NCI-H187 (cell line): ENCODE data around the gene IQGAP2.
"Not testable (repeated sequence)": the region's sequence is repeated elsewhere in the genome, so short reads cannot be mapped to it uniquely, and the experiment has no call there.

Source experiments
- DNase-seq, 2 experiments: peaks; one replicate each; lab custom pipeline; 2025; lab: John Stamatoyannopoulos, UW

The IQGAP2 gene

DNA sequence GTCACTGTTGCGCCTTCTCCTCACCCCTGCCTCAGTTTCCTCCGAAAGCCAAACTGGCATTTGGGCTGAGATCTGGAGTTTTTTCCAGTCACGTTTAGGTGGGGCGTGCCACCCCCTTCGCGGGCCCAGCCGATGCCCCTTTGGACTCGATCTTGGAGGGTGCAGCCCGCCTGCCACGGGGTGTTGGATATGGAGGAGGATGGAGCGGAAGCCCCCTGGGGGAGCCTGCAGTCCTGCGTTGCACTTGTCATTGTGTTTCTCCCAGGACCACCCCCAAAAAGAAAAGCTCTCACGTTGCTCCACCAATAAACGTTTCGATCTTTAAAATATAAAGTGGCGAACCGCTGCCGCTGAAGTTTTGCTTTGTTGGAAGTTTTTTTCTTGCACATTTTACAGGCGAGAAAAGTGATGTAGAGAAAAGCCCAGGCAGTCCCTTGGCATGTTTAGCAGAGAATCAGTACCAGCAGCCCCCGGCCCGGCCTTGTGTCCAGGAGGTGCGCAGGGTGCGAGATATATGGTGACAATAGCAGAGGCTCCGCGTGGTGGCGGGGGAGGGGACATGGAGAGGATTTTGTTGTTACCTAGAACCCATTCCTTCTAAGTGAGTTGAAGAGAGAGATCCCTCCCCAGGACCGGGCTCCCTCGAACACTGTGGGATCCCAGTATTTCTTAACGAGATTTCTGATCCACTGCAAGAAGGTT lies 313.5 kb downstream of the IQGAP2 start:
- no peak for DNase-seq

DNA sequence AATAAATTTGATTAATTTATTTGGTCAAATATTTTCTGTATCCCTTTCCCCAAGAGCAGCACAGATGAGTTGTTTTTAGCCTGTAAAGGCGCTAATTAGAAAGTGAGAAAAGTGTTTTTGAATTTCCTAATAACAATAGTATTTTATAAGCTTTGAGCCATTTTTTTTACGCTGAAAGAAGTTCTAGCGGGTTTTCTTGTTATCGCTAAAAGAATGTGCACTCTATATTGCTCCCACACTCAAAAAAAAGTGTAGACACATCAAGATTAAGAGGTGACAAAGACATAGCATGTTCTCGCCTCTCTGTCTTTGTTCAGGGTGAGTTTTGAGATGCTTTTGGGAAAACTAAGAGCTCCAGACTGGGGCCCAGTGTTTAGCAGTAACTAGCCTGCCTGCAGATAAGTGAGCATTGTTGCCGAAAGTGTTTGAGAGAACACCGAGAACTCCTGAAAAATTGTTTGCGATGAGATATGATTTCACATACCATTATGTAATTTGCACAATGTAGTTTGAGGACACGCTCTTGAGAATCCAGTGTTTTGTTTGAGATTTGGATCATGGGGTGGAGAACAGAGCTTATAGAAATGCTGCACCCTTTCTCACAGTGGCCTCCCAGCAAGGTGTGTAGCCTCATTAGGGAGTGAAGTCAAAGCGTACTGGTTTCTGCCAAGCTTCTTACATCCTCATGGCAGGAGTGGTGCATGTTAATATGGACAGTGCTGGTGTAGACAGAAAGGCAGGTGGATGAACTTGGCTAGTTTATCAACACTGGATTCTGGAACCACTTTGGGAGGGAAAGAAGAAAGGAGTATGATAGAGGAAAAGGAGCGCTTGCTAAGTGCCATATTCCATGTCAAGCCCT lies 314.4 kb downstream of the IQGAP2 start:
- no peak for DNase-seq

DNA sequence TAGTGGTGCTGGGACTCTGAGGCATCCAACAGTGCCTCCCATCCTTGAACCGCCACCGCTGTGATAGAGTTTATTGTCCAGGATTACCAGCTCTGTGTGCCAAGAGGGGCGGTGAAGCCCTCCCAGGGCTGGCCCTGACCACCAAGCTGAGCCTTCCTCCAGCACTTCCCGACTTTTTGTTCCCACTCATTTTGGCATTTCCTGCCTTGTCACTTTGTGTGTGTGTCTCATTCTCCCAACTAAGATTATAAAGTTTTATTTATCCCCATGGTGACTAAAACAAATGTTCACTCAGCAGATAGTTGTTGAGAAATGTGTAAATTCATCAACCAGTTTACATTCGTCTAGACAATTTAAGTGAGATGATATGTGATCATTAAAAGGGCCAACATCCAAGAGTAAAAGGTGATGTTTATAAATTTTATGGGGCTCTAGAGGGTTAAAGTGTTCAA lies 315.3 kb downstream of the IQGAP2 start:
- DNase-seq: no peak

DNA sequence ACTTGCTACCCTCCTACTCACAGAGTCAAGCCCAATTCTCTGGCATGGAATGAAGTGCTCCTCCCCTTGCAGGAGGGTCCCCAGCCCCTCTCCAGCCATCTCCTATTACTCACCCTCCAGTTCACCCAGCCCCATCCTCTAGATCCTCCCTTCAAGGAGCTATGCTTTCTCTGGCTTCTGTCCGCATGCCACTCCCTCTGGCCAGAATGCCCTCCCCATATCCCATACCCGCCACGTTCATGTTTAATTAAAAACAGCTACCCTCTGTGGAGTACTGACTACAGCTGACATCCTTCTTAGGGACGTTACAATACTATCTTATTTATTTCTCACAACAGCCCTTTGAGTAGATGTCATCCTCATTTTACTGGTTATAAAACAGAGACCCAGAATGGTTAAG lies 315.8 kb downstream of the IQGAP2 start:
- DNase-seq: no peak

DNA sequence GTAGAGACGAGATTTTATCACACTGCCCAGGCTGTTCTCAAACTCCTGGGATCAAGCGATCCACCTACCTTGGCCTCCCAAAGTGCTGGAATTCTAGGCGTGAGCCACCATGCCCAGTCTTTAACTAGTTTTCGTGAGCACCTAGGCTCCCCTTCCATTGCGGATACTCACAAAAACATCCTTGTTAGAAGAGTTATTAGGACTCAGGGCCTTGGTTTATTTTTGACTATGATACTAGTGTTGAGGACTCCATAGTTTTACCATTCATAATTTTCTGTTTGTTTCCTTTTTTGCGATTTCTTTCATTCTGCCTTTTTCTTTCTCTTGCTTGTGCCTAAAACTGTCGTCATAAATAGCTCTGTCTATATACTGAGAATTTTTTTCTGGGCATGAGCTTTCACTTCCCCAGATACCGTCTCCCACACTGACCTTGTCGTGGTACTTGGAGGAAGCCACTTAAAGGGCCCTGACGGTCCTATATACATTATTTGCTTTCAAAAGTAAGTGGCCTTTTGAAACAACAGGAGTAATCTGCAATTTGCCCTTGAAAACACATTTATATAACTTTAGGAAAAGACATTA lies 318.0 kb downstream of the IQGAP2 start:
- no peak for DNase-seq

DNA sequence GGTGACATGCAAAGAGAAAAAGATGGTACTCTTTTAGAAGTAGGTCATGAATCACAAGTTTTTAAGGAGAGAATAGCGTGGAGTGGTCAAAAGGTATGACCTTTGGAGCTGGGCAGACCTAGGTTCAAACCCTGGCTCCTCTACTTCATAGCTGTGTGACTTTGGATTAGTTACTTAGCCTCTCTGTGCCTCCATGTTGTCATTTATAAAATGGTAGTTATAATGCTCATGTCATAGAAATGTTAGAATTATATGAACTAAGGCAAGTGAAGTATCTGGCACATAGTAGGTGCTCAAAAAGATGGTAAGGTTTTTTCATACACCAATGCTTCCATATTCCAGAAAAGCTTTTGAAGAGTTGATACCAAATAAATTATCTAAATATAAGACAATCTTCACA lies 320.2 kb downstream of the IQGAP2 start:
- no peak for DNase-seq

DNA sequence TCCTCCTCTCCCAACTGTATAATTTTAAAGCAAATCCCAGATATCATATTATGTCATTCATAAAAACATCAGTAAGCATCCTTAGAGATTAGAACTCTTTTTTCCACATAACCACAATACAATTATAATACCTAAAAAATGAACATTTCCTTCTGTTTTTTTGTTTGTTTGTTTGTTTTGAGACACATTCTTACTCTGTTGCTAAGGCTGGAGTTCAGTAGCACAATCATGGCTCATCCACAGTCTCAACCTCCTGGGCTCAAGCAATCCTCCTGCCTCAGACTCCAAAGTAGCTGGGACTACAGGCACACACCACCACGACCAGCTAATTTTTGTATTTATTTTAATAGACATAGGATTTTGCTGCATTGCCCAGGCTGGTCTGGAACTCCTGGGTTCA lies 320.8 kb downstream of the IQGAP2 start:
- DNase-seq: no peak

DNA sequence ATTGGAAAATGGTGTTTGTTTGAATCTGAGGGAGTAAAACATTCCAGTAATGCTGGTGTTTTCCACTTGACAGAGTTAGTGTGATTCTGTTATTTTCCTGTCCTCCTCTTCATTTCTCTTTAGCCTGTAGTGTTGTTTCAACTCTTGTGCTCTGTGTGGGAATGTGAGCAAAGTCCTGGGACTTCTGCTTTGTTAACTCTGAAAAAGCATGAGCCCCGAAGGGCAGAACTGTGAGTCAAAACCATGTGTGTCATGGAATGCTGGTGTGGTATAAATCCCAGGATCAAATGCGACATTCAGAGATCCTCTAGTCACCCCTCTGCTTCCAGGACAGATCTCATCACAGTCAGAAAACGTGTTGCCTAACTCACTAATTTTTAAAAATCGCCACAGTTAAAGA lies 321.8 kb downstream of the IQGAP2 start:
- DNase-seq: no peak

DNA sequence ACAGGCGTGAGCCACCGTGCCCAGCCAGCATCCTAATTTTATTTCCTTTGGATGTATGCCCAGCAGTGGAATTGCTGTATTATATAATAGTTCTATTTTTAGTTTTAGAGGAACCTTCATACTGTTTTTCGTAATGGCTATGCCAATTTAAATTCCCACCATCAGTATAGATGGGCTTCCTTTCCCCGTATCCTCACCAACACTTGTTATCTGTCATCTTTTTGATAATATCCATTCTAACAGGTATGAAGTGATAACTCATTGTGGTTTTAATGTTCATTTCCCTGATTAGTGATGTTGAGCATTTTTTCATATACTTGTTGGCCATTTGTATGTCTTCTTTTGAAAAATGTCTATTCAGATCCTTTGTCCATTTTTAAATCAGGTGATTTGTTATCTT lies 325.9 kb downstream of the IQGAP2 start:
- no peak for DNase-seq

DNA sequence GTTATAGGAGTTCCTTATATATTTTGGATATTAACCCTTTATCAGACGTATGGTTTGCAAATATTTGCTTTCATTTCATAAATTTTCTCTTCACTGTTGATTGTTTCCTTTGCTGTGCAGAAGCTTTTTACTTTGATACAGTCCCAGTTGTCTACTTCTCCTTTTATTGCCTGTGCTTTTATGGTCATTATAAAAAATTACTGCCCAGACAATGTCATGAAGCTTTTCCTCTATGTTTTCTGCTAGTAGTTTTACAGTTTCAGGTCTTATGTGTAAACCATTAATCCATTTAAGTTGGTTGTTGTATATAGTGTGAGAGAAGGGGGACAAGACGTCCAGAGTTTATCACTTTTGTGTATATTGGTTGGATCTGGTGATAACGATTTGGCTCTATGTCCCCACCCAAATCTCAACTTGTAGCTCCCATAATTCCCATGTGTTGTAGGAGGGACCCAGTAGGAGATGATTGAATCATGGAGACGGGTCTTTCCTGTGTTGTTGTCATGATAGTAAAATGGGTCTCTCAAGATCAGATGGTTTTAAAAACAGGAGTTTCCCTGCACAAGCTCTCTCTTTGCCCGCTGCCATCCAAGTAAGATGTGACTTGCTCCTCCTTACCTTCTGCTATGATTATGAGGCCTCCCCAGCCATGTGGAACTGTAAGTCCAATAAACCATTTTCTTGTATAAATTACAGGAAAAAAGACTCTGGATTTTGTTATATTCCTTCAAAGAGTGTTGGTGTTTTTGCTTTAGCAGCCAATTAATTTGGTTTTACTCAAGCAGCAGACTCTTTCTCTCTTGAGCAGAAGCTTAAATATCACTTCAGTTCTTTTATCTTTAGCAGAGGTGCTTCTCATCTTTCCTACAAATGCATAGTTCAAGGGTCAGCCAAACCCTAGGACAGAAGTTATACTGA lies 326.5 kb downstream of the IQGAP2 start:
- no peak for DNase-seq

DNA sequence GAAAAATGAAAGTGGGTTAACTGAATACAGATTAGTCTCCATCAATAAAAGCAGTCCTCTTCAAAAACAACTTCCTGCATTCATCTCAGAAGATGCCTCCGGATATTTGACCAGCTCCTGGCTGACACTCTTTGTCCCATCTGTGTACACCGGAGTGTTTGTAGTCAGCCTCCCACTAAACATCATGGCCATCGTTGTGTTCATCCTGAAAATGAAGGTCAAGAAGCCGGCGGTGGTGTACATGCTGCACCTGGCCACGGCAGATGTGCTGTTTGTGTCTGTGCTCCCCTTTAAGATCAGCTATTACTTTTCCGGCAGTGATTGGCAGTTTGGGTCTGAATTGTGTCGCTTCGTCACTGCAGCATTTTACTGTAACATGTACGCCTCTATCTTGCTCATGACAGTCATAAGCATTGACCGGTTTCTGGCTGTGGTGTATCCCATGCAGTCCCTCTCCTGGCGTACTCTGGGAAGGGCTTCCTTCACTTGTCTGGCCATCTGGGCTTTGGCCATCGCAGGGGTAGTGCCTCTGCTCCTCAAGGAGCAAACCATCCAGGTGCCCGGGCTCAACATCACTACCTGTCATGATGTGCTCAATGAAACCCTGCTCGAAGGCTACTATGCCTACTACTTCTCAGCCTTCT lies 329.4 kb downstream of the IQGAP2 start:
- no peak for DNase-seq

DNA sequence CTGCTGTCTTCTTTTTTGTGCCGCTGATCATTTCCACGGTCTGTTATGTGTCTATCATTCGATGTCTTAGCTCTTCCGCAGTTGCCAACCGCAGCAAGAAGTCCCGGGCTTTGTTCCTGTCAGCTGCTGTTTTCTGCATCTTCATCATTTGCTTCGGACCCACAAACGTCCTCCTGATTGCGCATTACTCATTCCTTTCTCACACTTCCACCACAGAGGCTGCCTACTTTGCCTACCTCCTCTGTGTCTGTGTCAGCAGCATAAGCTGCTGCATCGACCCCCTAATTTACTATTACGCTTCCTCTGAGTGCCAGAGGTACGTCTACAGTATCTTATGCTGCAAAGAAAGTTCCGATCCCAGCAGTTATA lies 329.9 kb downstream of the IQGAP2 start:
- no peak for DNase-seq

DNA sequence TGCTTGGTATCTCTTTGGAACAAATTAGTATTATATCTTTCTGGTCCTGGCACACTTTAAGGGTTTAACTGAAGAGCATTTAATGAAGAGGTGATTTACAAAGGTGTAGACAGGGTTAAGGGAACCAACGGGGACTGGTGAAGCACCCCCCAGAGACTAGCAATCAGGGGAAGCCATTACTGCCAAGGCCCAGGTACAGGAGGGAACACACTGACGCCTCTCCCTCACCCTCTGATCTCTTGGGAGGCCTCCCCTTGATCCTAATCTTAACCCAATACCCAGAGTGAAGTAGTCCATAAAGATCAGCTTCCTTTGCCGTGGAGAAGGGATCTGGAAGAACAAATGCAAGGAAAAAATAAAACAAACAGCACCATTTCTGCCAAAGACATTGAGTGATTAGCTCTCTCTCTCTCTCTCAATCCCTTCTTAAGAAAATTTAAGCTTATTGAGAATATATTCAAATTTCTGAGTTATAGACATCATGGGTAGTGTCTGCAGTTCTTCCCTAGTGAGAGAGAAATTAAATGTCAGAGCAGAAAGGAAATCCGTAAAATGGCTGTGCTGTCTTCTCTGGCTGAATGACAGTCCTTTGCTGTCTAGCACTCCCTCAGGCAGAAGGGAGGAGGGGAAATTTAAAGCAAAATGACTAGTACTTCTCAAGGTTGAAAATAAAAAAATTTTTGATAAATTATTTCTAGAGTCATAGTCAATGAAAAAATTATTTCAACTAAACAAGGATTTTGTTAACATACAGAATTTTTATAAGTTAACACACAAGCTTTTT lies 332.9 kb downstream of the IQGAP2 start:
- no peak for DNase-seq

DNA sequence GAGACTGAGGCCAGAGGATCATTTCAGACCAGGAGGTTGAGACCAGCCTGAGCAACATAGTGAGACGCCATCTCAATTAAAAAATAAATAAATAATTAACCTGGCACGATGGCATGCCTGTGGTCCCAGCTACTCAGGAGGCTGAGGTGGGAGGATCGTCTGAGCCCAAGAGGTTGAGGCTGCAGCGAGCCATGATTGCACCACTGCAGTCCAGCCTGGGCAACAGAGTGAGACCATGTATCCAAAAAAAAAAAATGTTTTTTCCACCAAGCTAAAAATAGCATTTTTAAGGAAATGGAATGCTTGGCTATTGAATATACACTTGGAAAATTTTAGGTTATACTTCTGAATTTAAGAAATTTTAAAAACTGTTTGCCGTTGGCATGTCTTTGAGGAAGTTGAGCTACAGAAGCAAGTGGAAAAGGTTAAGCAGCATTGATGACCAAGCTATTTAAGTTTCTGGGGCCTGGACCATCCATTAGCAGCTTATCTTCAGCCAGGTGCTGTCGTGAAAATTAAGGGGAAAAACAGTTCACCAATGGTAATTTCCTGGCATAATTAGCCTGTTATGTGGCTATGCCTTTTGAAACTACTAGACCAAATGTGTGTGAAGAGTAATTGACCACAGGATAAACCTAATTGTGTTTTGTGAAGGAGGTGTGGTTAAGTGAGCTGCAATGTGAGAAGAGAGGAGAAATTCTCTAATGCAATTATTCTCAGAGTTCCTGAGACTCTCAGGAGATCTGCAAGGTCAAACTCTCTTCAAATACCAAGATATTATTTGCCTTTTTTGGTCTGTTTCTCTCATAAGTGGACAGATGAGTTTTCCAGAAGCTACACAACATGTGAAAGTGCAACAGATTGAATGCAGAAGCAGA lies 333.8 kb downstream of the IQGAP2 start:
- DNase-seq: no peak

DNA sequence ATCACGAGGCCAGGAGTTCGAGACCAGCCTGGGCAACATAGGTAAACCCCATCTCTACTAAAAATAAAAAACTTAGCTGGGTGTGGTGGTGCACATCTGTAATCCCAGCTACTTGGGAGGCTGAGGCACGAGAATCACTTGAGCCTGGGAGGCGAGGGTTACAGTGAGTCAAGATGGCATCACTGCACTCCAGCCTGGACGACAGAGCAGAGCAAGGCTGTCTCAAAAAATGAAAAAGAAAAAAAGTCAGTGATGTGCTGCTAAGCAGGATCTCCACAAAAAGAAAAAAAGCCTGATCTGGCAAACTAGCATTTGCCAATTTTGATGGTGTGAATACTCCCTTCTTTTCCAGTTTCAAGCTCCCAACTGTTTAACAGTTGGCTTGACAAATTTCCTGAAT lies 334.8 kb downstream of the IQGAP2 start:
- no peak for DNase-seq

DNA sequence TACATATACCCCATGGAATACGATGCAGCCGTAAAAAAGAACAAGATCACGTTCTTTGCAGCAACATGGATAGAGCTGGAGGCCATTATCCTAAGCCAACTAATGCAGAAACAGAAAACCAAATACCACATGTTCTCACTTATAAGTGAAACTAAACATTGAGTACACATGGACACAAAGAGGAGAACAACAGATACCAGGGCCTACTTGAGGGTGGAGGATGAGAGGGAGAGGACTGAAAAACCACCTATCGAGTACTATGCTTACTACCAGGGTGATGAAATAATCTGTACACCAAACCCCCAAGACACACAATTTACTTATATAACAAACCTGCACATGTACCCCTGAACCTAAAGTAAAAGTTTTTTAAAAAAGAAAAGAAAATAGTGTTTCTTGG lies 338.4 kb downstream of the IQGAP2 start:
- DNase-seq: not testable (repeated sequence)

DNA sequence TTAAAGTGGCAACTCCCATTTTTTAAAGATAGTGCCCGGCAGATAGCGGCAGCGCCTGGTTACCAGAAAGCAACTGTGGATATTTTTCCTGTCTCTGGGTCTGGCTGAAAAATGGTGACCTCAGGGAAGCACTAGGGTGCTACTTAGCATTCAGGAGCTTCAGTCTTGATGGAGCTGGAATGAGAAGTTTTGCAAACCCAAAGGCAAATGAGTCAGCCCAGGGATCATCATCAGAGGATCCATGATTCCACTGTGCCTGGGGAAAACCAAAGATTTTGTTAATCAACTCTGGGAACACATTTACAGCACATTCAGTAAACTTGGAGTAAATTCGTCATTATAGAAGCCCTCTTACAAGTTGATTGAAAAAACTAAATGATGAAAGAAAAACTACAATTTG lies 339.5 kb downstream of the IQGAP2 start:
- no peak for DNase-seq

DNA sequence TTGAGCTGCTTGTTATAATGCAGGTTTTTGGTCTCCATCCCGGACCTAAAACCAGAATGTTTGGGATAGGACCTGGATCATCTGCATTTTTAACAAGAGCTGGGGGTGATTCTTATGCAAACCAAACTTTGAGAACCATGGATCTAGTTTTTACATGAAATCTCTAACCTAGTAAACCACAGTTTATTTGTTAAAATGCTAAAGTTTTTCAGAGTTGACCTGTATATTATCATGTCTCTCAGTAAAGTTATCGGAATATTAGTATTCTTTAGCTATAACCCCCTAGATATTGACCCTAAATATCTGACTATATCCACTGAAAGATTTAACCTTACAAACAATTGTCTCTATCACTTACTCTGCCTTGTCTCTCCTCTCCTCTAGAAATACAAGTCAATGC lies 341.5 kb downstream of the IQGAP2 start:
- DNase-seq: no peak

DNA sequence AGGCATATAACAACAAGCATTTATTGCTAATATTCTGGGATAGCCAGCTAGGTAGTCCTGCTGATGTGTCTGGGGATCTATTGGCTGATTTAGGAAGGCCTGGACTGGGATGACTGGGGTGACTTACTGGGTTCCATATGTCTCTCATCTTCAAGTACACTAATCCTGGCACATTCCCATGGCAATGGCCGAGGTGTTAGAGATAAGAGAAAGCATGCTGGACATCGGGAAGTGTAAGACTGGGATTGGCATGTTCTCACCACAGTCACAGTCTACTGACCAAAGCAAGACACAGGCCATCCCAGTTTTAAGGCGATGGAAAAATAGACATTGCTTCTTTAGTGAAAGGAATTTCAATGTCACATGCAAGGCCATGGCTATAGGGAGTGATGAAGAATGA lies 342.6 kb downstream of the IQGAP2 start:
- DNase-seq: no peak

DNA sequence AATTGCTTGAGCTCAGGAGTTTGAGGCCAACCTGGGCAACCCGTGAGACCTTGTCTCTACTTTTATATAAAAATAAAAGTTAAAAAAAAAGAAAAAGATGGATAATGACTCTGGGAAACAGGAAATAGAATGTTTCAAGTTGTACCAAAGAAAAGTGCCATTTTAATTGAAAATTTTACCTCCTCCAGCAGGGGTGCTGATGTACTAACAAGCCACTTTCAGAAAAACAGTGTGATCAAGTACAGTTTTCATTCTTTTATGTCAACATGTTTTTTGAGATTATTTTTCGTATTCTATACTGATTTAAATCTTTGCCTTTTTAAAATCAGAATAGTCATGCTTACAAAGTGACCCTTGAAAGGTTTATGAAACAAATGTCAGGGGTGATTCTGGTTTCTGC lies 343.6 kb downstream of the IQGAP2 start:
- no peak for DNase-seq
